HepG2 (cell line): ENCODE measurements around the gene CLRN2. TPM values are rescaled to one million over a fixed set of nuclear protein-coding genes. Genes with fewer than 3 reads are reported as not detected.
A peak's percentile ranks its signal among the peaks of the same experiment; 100 is the strongest.

ENCODE experiments used
- CBX5 ChIP-seq: sonication (generic); formaldehyde crosslinking; IDR thresholded peaks from 2 replicates; pipeline ENCODE4 v1.4.0; 2020; ENCODE audit warnings: missing genetic modification reagents, borderline replicate concordance
- FOXA3 ChIP-seq: IDR thresholded peaks from 2 replicates; pipeline ENCODE4 v1.6.1; 2016; ENCODE audit warnings: missing genetic modification reagents, missing compliant biosample characterization
- FOXO1 ChIP-seq: sonication (generic); formaldehyde crosslinking; IDR thresholded peaks from 2 replicates; pipeline ENCODE4 v1.4.0; 2020; ENCODE audit warnings: missing genetic modification reagents
- FOXP1 ChIP-seq, 2 experiments: fragments of 450-650 bp in 1 of 2; IDR thresholded peaks; 2 replicates each; pipeline ENCODE4 v1.6.1; 2017 to 2018; ENCODE audit warnings: antibody characterized with exemption in 1 of 2
- GATAD2A ChIP-seq: IDR thresholded peaks from 2 replicates; pipeline ENCODE4 v1.6.1; 2016
- HMG20A ChIP-seq: IDR thresholded peaks from 2 replicates; pipeline ENCODE4 v1.6.1; 2016; ENCODE audit warnings: borderline replicate concordance
- KDM6A ChIP-seq: IDR thresholded peaks from 2 replicates; pipeline ENCODE4 v1.6.1; 2016; ENCODE audit warnings: low read depth
- MIER2 ChIP-seq: IDR thresholded peaks from 2 replicates; pipeline ENCODE4 v1.6.1; 2016; ENCODE audit warnings: missing biosample characterization, missing genetic modification reagents
- NR2F2 ChIP-seq: IDR thresholded peaks from 2 replicates; pipeline ENCODE4 v1.6.1; 2012; ENCODE audit warnings: low read depth, inconsistent platforms, borderline replicate concordance
- NR2F6 ChIP-seq, 2 experiments: IDR thresholded peaks; 2 replicates each; pipeline ENCODE4 v1.6.1; 2016; ENCODE audit warnings: antibody characterized with exemption in 1 of 2, mild to moderate bottlenecking in 1 of 2
- PAXIP1 ChIP-seq: sonication (generic); formaldehyde crosslinking; conservative IDR thresholded peaks from 2 replicates; pipeline ENCODE4 v1.4.0; 2020; ENCODE audit warnings: mild to moderate bottlenecking, missing genetic modification reagents, moderate library complexity
- PPARG ChIP-seq: conservative IDR thresholded peaks from 2 replicates; pipeline ENCODE4 v1.6.1; 2016; ENCODE audit warnings: missing biosample characterization, missing genetic modification reagents
- PTBP1 ChIP-seq: fragments of 200-400 bp; formaldehyde crosslinking; IDR thresholded peaks from 2 replicates; pipeline ENCODE4 v1.6.1; 2018; ENCODE audit warnings: low read length, low read depth; ENCODE audit not compliant: poor library complexity, severe bottlenecking
- RCOR2 ChIP-seq: IDR thresholded peaks from 2 replicates; pipeline ENCODE4 v1.6.1; 2016; ENCODE audit warnings: missing biosample characterization, missing genetic modification reagents
- SAP130 ChIP-seq: IDR thresholded peaks from 2 replicates; pipeline ENCODE4 v1.6.1; 2016; ENCODE audit warnings: low read depth
- ZBED4 ChIP-seq: sonication (generic); formaldehyde crosslinking; IDR thresholded peaks from 2 replicates; pipeline ENCODE4 v1.4.0; 2020; ENCODE audit warnings: missing genetic modification reagents, borderline replicate concordance
- ZBTB37 ChIP-seq: sonication (generic); formaldehyde crosslinking; IDR thresholded peaks from 2 replicates; pipeline ENCODE4 v1.4.0; 2020; ENCODE audit warnings: mild to moderate bottlenecking, missing genetic modification reagents
- ZNF281 ChIP-seq: sonication (generic); formaldehyde crosslinking; IDR thresholded peaks from 2 replicates; pipeline ENCODE4 v1.4.0; 2020; ENCODE audit warnings: missing genetic modification reagents, borderline replicate concordance
- ZNF558 ChIP-seq: sonication (generic); formaldehyde crosslinking; IDR thresholded peaks from 2 replicates; pipeline ENCODE4 v1.9.0; 2022; ENCODE audit warnings: mild to moderate bottlenecking, missing genetic modification reagents, borderline replicate concordance
- polyA plus RNA-seq, 8 experiments: library from polyadenylated mRNA; depleted of rRNA in 3 of 8; stranded (reverse) in 7 of 8; unstranded in 1 of 8; fragments of >200 nt; fragmentation: Illumina TruSeq in 4 of 8; extraction: Trizol in 4 of 8; gene quantifications; 2 replicates each; pipeline versions ENCODE4 v1.2.1 to v1.2.3, GENCODE V29; 2011 to 2016; ENCODE audit warnings: low read depth in 4 of 8, missing spikeins in 1 of 8, mixed read lengths in 1 of 8; ENCODE audit not compliant: insufficient read depth in 1 of 8
- total RNA-seq, 5 experiments: library from RNA; depleted of rRNA; stranded (reverse); fragments of >200 nt; fragmentation: Illumina TruSeq; extraction: Trizol; gene quantifications; 2 replicates each; pipeline ENCODE4 v1.2.3, GENCODE V29; 2016; ENCODE audit warnings: low read depth in 1 of 5

Gene CLRN2
- total and polyA plus RNA-seq, 2 of the 13 experiments (the other 11 are each of a cell fraction or from before 2014, with no cell fraction given): not detected

- TF ChIP-seq PAXIP1 (CRISPR knock-in tag) (peak; percentile 92), RCOR2 (CRISPR knock-in tag) (no peak), FOXP1 (IDR thresholded peaks at IDR 0.05) (no peak), FOXP1 (CRISPR knock-in tag; IDR thresholded peaks at IDR 0.05) (peak; percentile 73), CBX5 (CRISPR knock-in tag) (no peak), GATAD2A (CRISPR knock-in tag) (peak; percentile 48; the same call in 1 of the 2 replicates), SAP130 (0 out of 2 replicates have a peak, but pooled peaks have one; percentile 33), ZBTB37 (CRISPR knock-in tag) (0 out of 2 replicates have a peak, but pooled peaks have one; percentile 21), FOXO1 (CRISPR knock-in tag) (no peak; the same call in 1 of the 2 replicates), KDM6A (peak; percentile 39; the same call in 1 of the 2 replicates), NR2F2 (peak; percentile 41; the same call in 1 of the 2 replicates), PPARG (CRISPR knock-in tag) (0 out of 2 replicates have a peak, but pooled peaks have one; percentile 40), PTBP1 (no peak), ZNF558 (CRISPR knock-in tag) (no peak), ZBED4 (no peak), MIER2 (CRISPR knock-in tag) (no peak), HMG20A (CRISPR knock-in tag) (peak; percentile 51; the same call in 1 of the 2 replicates), FOXA3 (peak; percentile 53), NR2F6 (IDR thresholded peaks at IDR 0.05) (peak; percentile 37; the same call in 1 of the 2 replicates), NR2F6 (CRISPR knock-in tag; IDR thresholded peaks at IDR 0.05) (peak; percentile 48; the same call in 1 of the 2 replicates), ZNF281 (CRISPR knock-in tag) (peak; percentile 73; the same call in 1 of the 2 replicates)
Measured at GRCh38 chr4:17556498-17556897, 41.5 kb downstream of the CLRN2 start (continued).
